ENCODE measurements around the gene ATXN3.
"Not testable (repeated sequence)": the region's sequence is repeated elsewhere in the genome, so short reads cannot be mapped to it uniquely, and the experiment has no call there.

The ATXN3 gene

GRCh38 chr14:92058006-92058917 lies 48.1 kb downstream of the ATXN3 start:
- no peak for DNase-seq (ENCODE audit: low read depth in 2 of 2)

GRCh38 chr14:92049781-92050180 lies 56.6 kb downstream of the ATXN3 start:
- no peak for DNase-seq (ENCODE audit: low read depth in 2 of 2)

GRCh38 chr14:92049221-92049620 lies 57.2 kb downstream of the ATXN3 start:
- not testable (repeated sequence) for DNase-seq (ENCODE audit: low read depth in 2 of 2)

- not testable (repeated sequence) for DNase-seq (ENCODE audit: low read depth in 2 of 2)
Measured at GRCh38 chr14:92045904-92046303, 60.5 kb downstream of the ATXN3 start.

GRCh38 chr14:92041766-92042165 lies 64.6 kb downstream of the ATXN3 start:
- DNase-seq (ENCODE audit: low read depth in 2 of 2) = not testable (repeated sequence)

GRCh38 chr14:92041203-92041602 lies 65.2 kb downstream of the ATXN3 start:
- DNase-seq (ENCODE audit: low read depth in 2 of 2) = no peak

- DNase-seq (ENCODE audit: low read depth in 2 of 2) = no peak
Measured at GRCh38 chr14:92040431-92041051, 65.8 kb downstream of the ATXN3 start.

GRCh38 chr14:92039719-92040430 lies 66.5 kb downstream of the ATXN3 start, which contains the start of gene TRIP11:
TSS of gene TRIP11 (minus strand) at chr14:92040059. CDS start at chr14:92039685, 374 bp downstream.
- peak; percentile 89 to 92 for DNase-seq (ENCODE audit: low read depth in 2 of 2)

- no peak for DNase-seq (ENCODE audit: low read depth in 2 of 2)
Measured at GRCh38 chr14:92039063-92039718, 67.2 kb downstream of the ATXN3 start.

GRCh38 chr14:92037989-92038388 lies 68.4 kb downstream of the ATXN3 start:
- no peak for DNase-seq (ENCODE audit: low read depth in 2 of 2)

GRCh38 chr14:92035890-92036289 lies 70.5 kb downstream of the ATXN3 start:
- DNase-seq (ENCODE audit: low read depth in 2 of 2) = no peak

GRCh38 chr14:92033906-92034687 lies 72.3 kb downstream of the ATXN3 start:
- DNase-seq (ENCODE audit: low read depth in 2 of 2) = no peak

- DNase-seq (ENCODE audit: low read depth in 2 of 2) = no peak
Measured at GRCh38 chr14:92033433-92033832, 72.9 kb downstream of the ATXN3 start.

- no peak for DNase-seq (ENCODE audit: low read depth in 2 of 2)
Measured at GRCh38 chr14:92026548-92027190, 79.7 kb downstream of the ATXN3 start.

GRCh38 chr14:92022036-92022435 lies 84.3 kb downstream of the ATXN3 start:
- no peak for DNase-seq (ENCODE audit: low read depth in 2 of 2)

GRCh38 chr14:92021523-92021922 lies 84.9 kb downstream of the ATXN3 start:
- DNase-seq (ENCODE audit: low read depth in 2 of 2) = no peak

- no peak for DNase-seq (ENCODE audit: low read depth in 2 of 2)
Measured at GRCh38 chr14:92014040-92014439, 92.3 kb downstream of the ATXN3 start.

- DNase-seq (ENCODE audit: low read depth in 2 of 2) = no peak
Measured at GRCh38 chr14:92012121-92012748, 94.1 kb downstream of the ATXN3 start.

- no peak for DNase-seq (ENCODE audit: low read depth in 2 of 2)
Measured at GRCh38 chr14:92010644-92011043, 95.7 kb downstream of the ATXN3 start.

- DNase-seq (ENCODE audit: low read depth in 2 of 2) = no peak
Measured at GRCh38 chr14:92009604-92010003, 96.8 kb downstream of the ATXN3 start.
